Activated T-cell treated with anti-CD3 and anti-CD28 coated beads, Interleukin-2, amount 50 U/mL, for 24 hours (primary cell): ENCODE results near the gene CHN2.

ENCODE experiments used
- DNase-seq: peaks from one replicate; pipeline ENCODE4 v3.0.0-alpha.2; 2020
- H3K27ac Mint-ChIP-seq: 2 replicates; pipeline ENCODE4 v1.8.0; 2020; ENCODE audit warnings: mild to moderate bottlenecking, mixed read lengths
- H3K27me3 Mint-ChIP-seq: 2 replicates; pipeline ENCODE4 v1.8.0; 2020; ENCODE audit warnings: mixed read lengths
- H3K36me3 Mint-ChIP-seq: 2 replicates; pipeline ENCODE4 v1.8.0; 2020; ENCODE audit warnings: low read depth, mixed read lengths
- H3K4me1 Mint-ChIP-seq: 2 replicates; pipeline ENCODE4 v1.8.0; 2020; ENCODE audit warnings: low read depth, mixed read lengths
- H3K4me3 Mint-ChIP-seq: 2 replicates; pipeline ENCODE4 v1.8.0; 2020; ENCODE audit warnings: mild to moderate bottlenecking, moderate library complexity, mixed read lengths
- H3K9me3 Mint-ChIP-seq: 2 replicates; pipeline ENCODE4 v1.8.0; 2020; ENCODE audit warnings: mixed read lengths

The CHN2 gene

GRCh38 chr7:29377718-29378117 is 183.1 kb downstream of the CHN2 start:
- no peak overlapping the region for H3K4me3 Mint-ChIP-seq
- no peak for DNase-seq
- H3K27ac Mint-ChIP-seq = no peak overlapping the region
- no peaks in the 10 kb centered on the region for H3K36me3 Mint-ChIP-seq
- no peaks in the 10 kb centered on the region for H3K9me3 Mint-ChIP-seq
- no peaks in the 10 kb centered on the region for H3K4me1 Mint-ChIP-seq
- no peaks in the 10 kb centered on the region for H3K27me3 Mint-ChIP-seq

GRCh38 chr7:29379551-29379950 is 185.0 kb downstream of the CHN2 start:
- H3K4me1 Mint-ChIP-seq = no peaks in the 10 kb centered on the region
- no peaks in the 10 kb centered on the region for H3K36me3 Mint-ChIP-seq
- no peaks in the 10 kb centered on the region for H3K9me3 Mint-ChIP-seq
- H3K27me3 Mint-ChIP-seq = no peaks in the 10 kb centered on the region
- no peak for DNase-seq
- no peak overlapping the region for H3K4me3 Mint-ChIP-seq
- no peak overlapping the region for H3K27ac Mint-ChIP-seq

- Mint-ChIP-seq H3K27ac (no peak overlapping the region), H3K9me3 (no peaks in the 10 kb centered on the region), H3K4me1 (no peaks in the 10 kb centered on the region), H3K27me3 (no peaks in the 10 kb centered on the region), H3K4me3 (no peak overlapping the region), H3K36me3 (no peaks in the 10 kb centered on the region)
- no peak for DNase-seq
Measured at GRCh38 chr7:29381206-29382094, 186.9 kb downstream of the CHN2 start.

GRCh38 chr7:29384277-29384676 is 189.7 kb downstream of the CHN2 start:
- no peaks in the 10 kb centered on the region for H3K9me3 Mint-ChIP-seq
- no peaks in the 10 kb centered on the region for H3K4me1 Mint-ChIP-seq
- H3K27me3 Mint-ChIP-seq = no peaks in the 10 kb centered on the region
- H3K4me3 Mint-ChIP-seq = no peak overlapping the region
- H3K27ac Mint-ChIP-seq = no peak overlapping the region
- no peak for DNase-seq
- H3K36me3 Mint-ChIP-seq = no peaks in the 10 kb centered on the region

GRCh38 chr7:29385214-29385814 is 190.7 kb downstream of the CHN2 start:
- Mint-ChIP-seq H3K36me3 (no peaks in the 10 kb centered on the region), H3K27me3 (no peaks in the 10 kb centered on the region), H3K9me3 (no peaks in the 10 kb centered on the region), H3K4me1 (no peaks in the 10 kb centered on the region), H3K4me3 (no peak overlapping the region), H3K27ac (no peak overlapping the region)
- DNase-seq = no peak

- Mint-ChIP-seq H3K27me3 (no peaks in the 10 kb centered on the region), H3K4me1 (no peaks in the 10 kb centered on the region), H3K4me3 (no peak overlapping the region), H3K9me3 (no peaks in the 10 kb centered on the region), H3K36me3 (no peaks in the 10 kb centered on the region), H3K27ac (no peak overlapping the region)
- DNase-seq = no peak
Measured at GRCh38 chr7:29386196-29386765, 191.7 kb downstream of the CHN2 start.

GRCh38 chr7:29391262-29391661 is 196.7 kb downstream of the CHN2 start:
- Mint-ChIP-seq H3K27ac (no peak overlapping the region), H3K4me1 (no peaks in the 10 kb centered on the region), H3K4me3 (no peak overlapping the region), H3K36me3 (no peaks in the 10 kb centered on the region), H3K9me3 (no peaks in the 10 kb centered on the region), H3K27me3 (no peaks in the 10 kb centered on the region)
- no peak for DNase-seq

- Mint-ChIP-seq H3K4me3 (no peak overlapping the region), H3K36me3 (no peaks in the 10 kb centered on the region), H3K9me3 (no peaks in the 10 kb centered on the region), H3K27me3 (no peaks in the 10 kb centered on the region), H3K27ac (no peak overlapping the region), H3K4me1 (no peaks in the 10 kb centered on the region)
- no peak for DNase-seq
Measured at GRCh38 chr7:29394321-29394720, 199.7 kb downstream of the CHN2 start.

- H3K27me3 Mint-ChIP-seq = no peaks in the 10 kb centered on the region
- no peak overlapping the region for H3K27ac Mint-ChIP-seq
- no peaks in the 10 kb centered on the region for H3K36me3 Mint-ChIP-seq
- no peaks in the 10 kb centered on the region for H3K4me1 Mint-ChIP-seq
- H3K9me3 Mint-ChIP-seq = no peaks in the 10 kb centered on the region
- H3K4me3 Mint-ChIP-seq = no peak overlapping the region
- no peak for DNase-seq
Measured at GRCh38 chr7:29396563-29396962, 202.0 kb downstream of the CHN2 start.

GRCh38 chr7:29397398-29397797 is 202.8 kb downstream of the CHN2 start:
- Mint-ChIP-seq H3K27ac (no peak overlapping the region), H3K36me3 (no peaks in the 10 kb centered on the region), H3K27me3 (no peaks in the 10 kb centered on the region), H3K9me3 (no peaks in the 10 kb centered on the region), H3K4me3 (no peak overlapping the region), H3K4me1 (no peaks in the 10 kb centered on the region)
- DNase-seq = no peak

GRCh38 chr7:29398011-29398410 is 203.4 kb downstream of the CHN2 start:
- no peak for DNase-seq
- H3K9me3 Mint-ChIP-seq = no peaks in the 10 kb centered on the region
- no peaks in the 10 kb centered on the region for H3K4me1 Mint-ChIP-seq
- no peak overlapping the region for H3K27ac Mint-ChIP-seq
- no peaks in the 10 kb centered on the region for H3K36me3 Mint-ChIP-seq
- no peak overlapping the region for H3K4me3 Mint-ChIP-seq
- no peaks in the 10 kb centered on the region for H3K27me3 Mint-ChIP-seq

GRCh38 chr7:29400437-29400836 is 205.9 kb downstream of the CHN2 start:
- no peak overlapping the region for H3K27ac Mint-ChIP-seq
- no peaks in the 10 kb centered on the region for H3K4me1 Mint-ChIP-seq
- H3K36me3 Mint-ChIP-seq = no peaks in the 10 kb centered on the region
- no peak overlapping the region for H3K4me3 Mint-ChIP-seq
- no peak for DNase-seq
- H3K9me3 Mint-ChIP-seq = no peaks in the 10 kb centered on the region
- no peaks in the 10 kb centered on the region for H3K27me3 Mint-ChIP-seq

GRCh38 chr7:29401769-29402168 is 207.2 kb downstream of the CHN2 start:
- Mint-ChIP-seq H3K4me3 (no peak overlapping the region), H3K9me3 (no peaks in the 10 kb centered on the region), H3K27ac (no peak overlapping the region), H3K27me3 (no peaks in the 10 kb centered on the region), H3K36me3 (no peaks in the 10 kb centered on the region), H3K4me1 (no peaks in the 10 kb centered on the region)
- no peak for DNase-seq

GRCh38 chr7:29405891-29406290 is 211.3 kb downstream of the CHN2 start:
- Mint-ChIP-seq H3K27ac (no peak overlapping the region), H3K9me3 (no peaks in the 10 kb centered on the region), H3K27me3 (peaks cover 4% of the 10 kb centered on the region), H3K36me3 (no peaks in the 10 kb centered on the region), H3K4me3 (no peak overlapping the region), H3K4me1 (no peaks in the 10 kb centered on the region)
- DNase-seq = no peak

- Mint-ChIP-seq H3K27me3 (peaks cover 4% of the 10 kb centered on the region), H3K4me1 (no peaks in the 10 kb centered on the region), H3K36me3 (no peaks in the 10 kb centered on the region), H3K9me3 (no peaks in the 10 kb centered on the region), H3K27ac (no peak overlapping the region), H3K4me3 (no peak overlapping the region)
- DNase-seq = no peak
Measured at GRCh38 chr7:29406366-29406765, 211.8 kb downstream of the CHN2 start.
